Vagina (tissue), 2 donors: ENCODE data around the gene GRIK4. TPM values are rescaled to one million over a fixed set of nuclear protein-coding genes. Genes with fewer than 3 reads are reported as not detected.

ENCODE experiments used
- DNase-seq, 2 donors: peaks; one replicate each; pipeline ENCODE4 v3.0.0-alpha.2; 2017; ENCODE audit errors: extremely low spot score in 2 of 2
- H3K27ac ChIP-seq: fragments of 200-600 bp; sonication (generic); one replicate; pipeline ENCODE4 v1.5.1; 2019
- H3K27me3 ChIP-seq: fragments of 200-600 bp; sonication (generic); one replicate; pipeline ENCODE4 v1.5.1; 2019
- H3K36me3 ChIP-seq, 2 donors: fragments of 200-600 bp; sonication (generic); one replicate each; pipeline ENCODE4 v1.5.1; 2017 to 2019
- H3K4me1 ChIP-seq: fragments of 200-600 bp; sonication (generic); one replicate; pipeline ENCODE4 v1.5.1; 2019
- H3K4me3 ChIP-seq, 2 donors: fragments of 200-600 bp; sonication (generic); 1 replicate in 1 of 2; 2 replicates in 1 of 2; pipeline ENCODE4 v1.5.1; 2016 to 2019
- H3K9me3 ChIP-seq: fragments of 200-600 bp; sonication (generic); one replicate; pipeline ENCODE4 v1.5.1; 2019
- POLR2A ChIP-seq, 2 donors: fragments of 450-650 bp; IDR thresholded peaks; one replicate each; pipeline ENCODE4 v1.6.1; 2017; ENCODE audit warnings: antibody characterized with exemption in 2 of 2, mild to moderate bottlenecking in 2 of 2, moderate library complexity in 2 of 2
- POLR2AphosphoS5 ChIP-seq, 2 donors: sonication (generic); formaldehyde crosslinking; IDR thresholded peaks; one replicate each; pipeline ENCODE4 v1.9.0; 2017; ENCODE audit warnings: antibody characterized with exemption in 2 of 2, mild to moderate bottlenecking in 2 of 2, low read depth in 1 of 2; ENCODE audit not compliant: insufficient read depth in 1 of 2
- intact Hi-C: fragments of 100-400 bp; cut with DNase I; formaldehyde crosslinking; loops from one replicate; pipeline ENCODE4 v1.15.1; 2023
- total RNA-seq: library from RNA; depleted of rRNA; stranded (reverse); fragments of >200 nt; gene quantifications from one replicate; pipeline ENCODE4 v1.2.3, GENCODE V29; 2016
- TF ChIP-seq, protein P1 (sequence below), 3 experiments: fragments of 450-650 bp in 2 of 3; fragments of 200-600 bp in 1 of 3; sonication (generic) in 1 of 3; IDR thresholded peaks; one replicate each; pipeline ENCODE4 v1.5.1; 2017 to 2019; ENCODE audit warnings: antibody characterized with exemption in 3 of 3, mild to moderate bottlenecking in 2 of 3, moderate library complexity in 2 of 3

Gene GRIK4
- total RNA-seq, 1 donor from 2014 or later, result 0.25 TPM

DNA sequence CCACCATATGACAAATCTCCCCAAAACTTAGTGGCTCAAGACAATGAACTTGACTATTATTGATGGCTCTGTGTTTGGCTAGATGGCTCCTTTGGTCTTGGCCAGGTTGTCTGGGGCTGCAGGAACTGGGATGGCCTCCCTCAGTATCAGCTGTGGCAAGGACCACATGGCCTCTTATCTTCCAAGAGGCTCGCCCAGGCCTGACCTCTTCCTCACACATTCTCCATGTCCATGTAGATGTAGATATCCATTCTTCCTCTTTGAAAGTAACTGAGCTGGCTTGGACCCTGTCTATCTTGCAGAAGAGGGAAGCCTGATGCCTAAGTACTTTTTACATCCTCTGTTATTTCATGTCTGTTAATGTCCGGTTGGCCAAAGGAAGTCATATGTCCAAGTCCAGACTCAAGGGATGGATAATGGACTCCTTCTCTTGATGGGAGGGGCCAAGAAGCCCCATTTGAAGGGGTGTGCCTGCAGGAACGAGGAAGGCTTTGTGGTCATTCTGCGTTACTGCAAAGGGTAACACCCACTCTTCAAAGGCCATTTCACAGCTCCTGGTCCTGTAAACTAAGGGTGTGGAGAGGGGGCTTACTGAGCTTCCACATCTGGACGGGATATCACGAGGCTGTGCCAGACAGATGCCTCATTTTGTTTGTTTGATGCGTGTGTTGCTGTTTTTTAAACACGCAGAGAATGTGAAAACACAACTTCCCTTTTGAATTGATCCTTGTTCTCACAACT, 87.1 kb downstream of the GRIK4 start:
- DNase-seq, result no peak
- TF ChIP-seq POLR2A (IDR thresholded peaks at IDR 0.05) (no peak), POLR2AphosphoS5 (IDR thresholded peaks at IDR 0.05; ENCODE audit: insufficient read depth in 1 of 2, low read depth in 1 of 2) (no peak)
- TF ChIP-seq, protein P1, sequence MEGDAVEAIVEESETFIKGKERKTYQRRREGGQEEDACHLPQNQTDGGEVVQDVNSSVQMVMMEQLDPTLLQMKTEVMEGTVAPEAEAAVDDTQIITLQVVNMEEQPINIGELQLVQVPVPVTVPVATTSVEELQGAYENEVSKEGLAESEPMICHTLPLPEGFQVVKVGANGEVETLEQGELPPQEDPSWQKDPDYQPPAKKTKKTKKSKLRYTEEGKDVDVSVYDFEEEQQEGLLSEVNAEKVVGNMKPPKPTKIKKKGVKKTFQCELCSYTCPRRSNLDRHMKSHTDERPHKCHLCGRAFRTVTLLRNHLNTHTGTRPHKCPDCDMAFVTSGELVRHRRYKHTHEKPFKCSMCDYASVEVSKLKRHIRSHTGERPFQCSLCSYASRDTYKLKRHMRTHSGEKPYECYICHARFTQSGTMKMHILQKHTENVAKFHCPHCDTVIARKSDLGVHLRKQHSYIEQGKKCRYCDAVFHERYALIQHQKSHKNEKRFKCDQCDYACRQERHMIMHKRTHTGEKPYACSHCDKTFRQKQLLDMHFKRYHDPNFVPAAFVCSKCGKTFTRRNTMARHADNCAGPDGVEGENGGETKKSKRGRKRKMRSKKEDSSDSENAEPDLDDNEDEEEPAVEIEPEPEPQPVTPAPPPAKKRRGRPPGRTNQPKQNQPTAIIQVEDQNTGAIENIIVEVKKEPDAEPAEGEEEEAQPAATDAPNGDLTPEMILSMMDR (IDR thresholded peaks at IDR 0.05), result no peak
- H3K4me3 ChIP-seq, result no peak overlapping the region
- intact Hi-C loops, result no loop called here
- H3K27me3 ChIP-seq, result no peaks in the 10 kb centered on the region
- H3K27ac ChIP-seq, result no peak overlapping the region
- no peaks in the 10 kb centered on the region for H3K36me3 ChIP-seq
- H3K9me3 ChIP-seq, result no peaks in the 10 kb centered on the region
- no peaks in the 10 kb centered on the region for H3K4me1 ChIP-seq

GRCh38 chr11:120599816-120600420, 88.4 kb downstream of the GRIK4 start:
- no peak overlapping the region for H3K4me3 ChIP-seq
- DNase-seq, result no peak
- intact Hi-C loops, result no loop called here
- TF ChIP-seq POLR2AphosphoS5 (IDR thresholded peaks at IDR 0.05; ENCODE audit: insufficient read depth in 1 of 2, low read depth in 1 of 2) (no peak), POLR2A (IDR thresholded peaks at IDR 0.05) (no peak)
- TF ChIP-seq, protein P1 (IDR thresholded peaks at IDR 0.05), result no peak
- H3K36me3 ChIP-seq, result no peaks in the 10 kb centered on the region
- H3K27ac ChIP-seq, result no peak overlapping the region
- H3K27me3 ChIP-seq, result no peaks in the 10 kb centered on the region
- no peaks in the 10 kb centered on the region for H3K4me1 ChIP-seq
- H3K9me3 ChIP-seq, result no peaks in the 10 kb centered on the region

DNA sequence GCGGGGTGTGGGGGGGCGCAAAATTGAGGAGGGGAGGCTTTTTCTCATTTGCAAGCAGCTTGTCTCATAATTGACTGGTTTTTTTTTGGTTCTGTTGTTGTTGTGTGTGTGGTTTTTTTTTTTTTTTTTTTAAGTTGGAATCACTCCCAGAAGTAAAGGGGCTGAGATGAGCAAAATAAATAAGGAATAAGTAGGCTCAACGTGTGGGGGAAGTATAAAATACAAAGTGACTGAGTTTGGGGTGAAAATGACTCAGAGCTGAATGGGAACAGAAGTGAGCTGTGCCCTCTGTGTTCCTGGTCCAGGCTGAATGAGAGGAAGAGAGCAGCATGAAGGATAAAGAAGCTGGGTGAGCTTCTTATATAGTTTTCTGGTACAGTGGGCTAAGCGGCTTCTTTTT, 90.0 kb downstream of the GRIK4 start:
- Histone ChIP-seq H3K9me3 (no peaks in the 10 kb centered on the region), H3K27me3 (no peaks in the 10 kb centered on the region), H3K4me1 (no peaks in the 10 kb centered on the region), H3K27ac (no peak overlapping the region), H3K4me3 (no peak overlapping the region), H3K36me3 (no peaks in the 10 kb centered on the region)
- intact Hi-C loops, result no loop called here
- no peak for DNase-seq
- TF ChIP-seq POLR2AphosphoS5 (IDR thresholded peaks at IDR 0.05; ENCODE audit: insufficient read depth in 1 of 2, low read depth in 1 of 2) (no peak), POLR2A (IDR thresholded peaks at IDR 0.05) (no peak)
- TF ChIP-seq, protein P1 (IDR thresholded peaks at IDR 0.05), result no peak

DNA sequence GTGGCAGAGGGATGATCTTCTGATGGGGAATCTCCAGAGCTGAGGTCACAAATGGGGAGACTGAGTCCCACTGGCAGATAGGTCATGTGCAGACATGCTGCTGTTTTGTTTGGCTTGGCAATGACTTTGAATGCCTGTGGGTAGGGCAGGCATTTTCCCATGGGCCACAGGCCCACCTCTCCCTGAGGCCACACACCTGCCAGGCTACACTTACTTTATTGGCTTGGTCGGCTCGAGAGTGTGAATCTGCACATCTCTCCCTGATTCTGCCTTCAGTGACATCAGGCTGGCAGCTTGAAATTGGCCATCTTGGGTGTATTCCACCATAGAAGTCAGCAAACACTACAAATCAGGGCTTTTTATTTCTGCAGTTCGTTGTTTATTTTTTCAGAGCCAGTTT, 91.5 kb downstream of the GRIK4 start:
- no peak overlapping the region for H3K4me3 ChIP-seq
- DNase-seq, result no peak
- no peak for TF ChIP-seq POLR2A (IDR thresholded peaks at IDR 0.05)
- TF ChIP-seq, protein P1 (IDR thresholded peaks at IDR 0.05), result no peak
- TF ChIP-seq POLR2AphosphoS5 (IDR thresholded peaks at IDR 0.05; ENCODE audit: insufficient read depth in 1 of 2, low read depth in 1 of 2), result no peak
- no peaks in the 10 kb centered on the region for H3K27me3 ChIP-seq
- H3K27ac ChIP-seq, result no peak overlapping the region
- H3K4me1 ChIP-seq, result no peaks in the 10 kb centered on the region
- no peaks in the 10 kb centered on the region for H3K9me3 ChIP-seq
- intact Hi-C loops, result no loop called here
- H3K36me3 ChIP-seq, result no peaks in the 10 kb centered on the region

GRCh38 chr11:120605469-120605868, 93.9 kb downstream of the GRIK4 start:
- DNase-seq, result no peak
- no peaks in the 10 kb centered on the region for H3K27me3 ChIP-seq
- H3K4me3 ChIP-seq, result no peak overlapping the region
- intact Hi-C loops, result no loop called here
- no peaks in the 10 kb centered on the region for H3K36me3 ChIP-seq
- no peak overlapping the region for H3K27ac ChIP-seq
- H3K4me1 ChIP-seq, result peaks cover 15% of the 10 kb centered on the region
- TF ChIP-seq POLR2A (IDR thresholded peaks at IDR 0.05), result no peak
- no peak for TF ChIP-seq POLR2AphosphoS5 (IDR thresholded peaks at IDR 0.05; ENCODE audit: insufficient read depth in 1 of 2, low read depth in 1 of 2)
- TF ChIP-seq, protein P1 (IDR thresholded peaks at IDR 0.05), result no peak
- no peaks in the 10 kb centered on the region for H3K9me3 ChIP-seq
